ENCODE measurements around the gene SPPL2B.
A peak's percentile ranks its signal among the peaks of the same experiment; 100 is the strongest.
"Not testable (repeated sequence)": the region's sequence is repeated elsewhere in the genome, so short reads cannot be mapped to it uniquely, and the experiment has no call there.

Gene SPPL2B, protein sequence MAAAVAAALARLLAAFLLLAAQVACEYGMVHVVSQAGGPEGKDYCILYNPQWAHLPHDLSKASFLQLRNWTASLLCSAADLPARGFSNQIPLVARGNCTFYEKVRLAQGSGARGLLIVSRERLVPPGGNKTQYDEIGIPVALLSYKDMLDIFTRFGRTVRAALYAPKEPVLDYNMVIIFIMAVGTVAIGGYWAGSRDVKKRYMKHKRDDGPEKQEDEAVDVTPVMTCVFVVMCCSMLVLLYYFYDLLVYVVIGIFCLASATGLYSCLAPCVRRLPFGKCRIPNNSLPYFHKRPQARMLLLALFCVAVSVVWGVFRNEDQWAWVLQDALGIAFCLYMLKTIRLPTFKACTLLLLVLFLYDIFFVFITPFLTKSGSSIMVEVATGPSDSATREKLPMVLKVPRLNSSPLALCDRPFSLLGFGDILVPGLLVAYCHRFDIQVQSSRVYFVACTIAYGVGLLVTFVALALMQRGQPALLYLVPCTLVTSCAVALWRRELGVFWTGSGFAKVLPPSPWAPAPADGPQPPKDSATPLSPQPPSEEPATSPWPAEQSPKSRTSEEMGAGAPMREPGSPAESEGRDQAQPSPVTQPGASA

DNA sequence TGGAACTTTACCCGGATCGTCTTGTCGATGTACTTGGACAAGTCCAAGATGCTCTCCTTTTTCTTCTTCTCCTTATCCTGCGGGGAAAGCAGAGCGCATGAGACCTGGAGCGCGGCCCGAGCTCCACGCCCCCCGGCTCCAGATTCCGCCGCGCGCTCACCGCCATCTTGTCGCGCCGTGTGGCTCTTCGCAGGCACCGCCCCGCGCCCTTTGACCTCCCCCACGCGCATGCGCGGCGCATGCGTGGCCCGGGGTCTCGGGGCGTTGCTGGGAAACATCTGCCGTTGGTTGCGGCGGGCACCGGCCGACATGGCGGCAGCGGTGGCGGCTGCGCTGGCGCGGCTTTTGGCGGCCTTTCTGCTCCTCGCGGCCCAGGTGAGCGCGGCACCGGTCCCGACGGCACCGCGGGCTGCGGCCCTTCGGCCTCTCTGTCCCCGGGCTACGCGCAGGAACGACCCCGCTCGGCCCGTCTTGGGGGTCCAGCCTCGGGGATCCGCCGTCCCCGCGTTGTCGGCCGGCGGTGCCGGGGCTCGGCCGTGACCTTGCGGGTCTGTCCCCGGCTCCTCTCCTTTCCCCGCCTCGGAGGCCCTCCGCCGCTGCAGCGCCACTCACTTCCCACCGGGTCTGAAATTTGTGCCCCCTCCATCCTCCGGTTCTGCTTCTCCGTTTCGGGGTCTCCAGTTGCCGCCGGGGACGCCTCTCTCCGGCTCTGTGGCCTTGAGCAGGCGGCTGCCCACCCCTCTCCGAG, at the start of gene SPPL2B, which contains the start of gene LSM7:
TSS of gene SPPL2B (plus strand) at position 284 of the 748 bp plus-strand sequence. CDS start at position 310, 26 bp downstream.
TSS of gene LSM7 (minus strand) at position 186 of the 748 bp plus-strand sequence. CDS start at position 166, 20 bp downstream.
- CTCF ChIA-PET = no interaction called here
- peak; percentile 98 for DNase-seq (ENCODE audit: low spot score)
- POLR2A ChIA-PET (ENCODE audit: low non-redundant PET) = interaction anchor here (0.7 to 0.8 kb wide), 2 partner anchors 10 to 99 kb away, joined by 3 to 4 read pairs; partner anchors contain the start of gene TIMM13

DNA sequence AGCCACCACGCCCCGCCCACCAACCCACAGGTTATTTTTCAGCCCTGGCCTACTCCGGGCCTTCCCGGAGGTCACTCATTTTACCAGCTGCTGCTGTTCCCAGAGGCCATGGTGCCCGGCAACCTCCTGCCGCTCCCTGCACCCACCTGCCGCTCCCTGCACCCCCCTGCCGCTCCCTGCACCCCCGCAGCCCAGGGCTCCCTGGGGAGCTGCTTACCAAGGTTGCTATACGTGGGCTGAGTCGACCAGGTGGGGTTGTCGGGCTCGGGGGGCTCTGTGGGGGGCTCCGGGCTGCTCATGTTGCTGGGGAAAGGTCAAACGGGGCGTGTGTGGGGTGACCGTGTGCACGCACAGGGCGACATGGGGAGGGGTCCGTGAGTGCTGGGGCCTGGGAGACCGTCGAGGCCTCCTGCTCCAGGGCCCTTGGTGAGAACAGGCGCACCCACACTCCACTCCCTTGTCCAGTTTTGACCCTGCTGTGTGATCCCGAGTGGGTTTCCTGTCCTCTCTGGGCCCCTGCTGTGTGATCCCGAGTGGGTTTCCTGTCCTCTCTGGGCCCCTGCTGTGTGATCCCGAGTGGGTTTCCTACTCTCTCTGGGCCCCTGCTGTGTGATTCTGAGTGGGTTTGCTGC, 47.7 kb upstream of the SPPL2B start:
- TF ChIP-seq, protein P1, sequence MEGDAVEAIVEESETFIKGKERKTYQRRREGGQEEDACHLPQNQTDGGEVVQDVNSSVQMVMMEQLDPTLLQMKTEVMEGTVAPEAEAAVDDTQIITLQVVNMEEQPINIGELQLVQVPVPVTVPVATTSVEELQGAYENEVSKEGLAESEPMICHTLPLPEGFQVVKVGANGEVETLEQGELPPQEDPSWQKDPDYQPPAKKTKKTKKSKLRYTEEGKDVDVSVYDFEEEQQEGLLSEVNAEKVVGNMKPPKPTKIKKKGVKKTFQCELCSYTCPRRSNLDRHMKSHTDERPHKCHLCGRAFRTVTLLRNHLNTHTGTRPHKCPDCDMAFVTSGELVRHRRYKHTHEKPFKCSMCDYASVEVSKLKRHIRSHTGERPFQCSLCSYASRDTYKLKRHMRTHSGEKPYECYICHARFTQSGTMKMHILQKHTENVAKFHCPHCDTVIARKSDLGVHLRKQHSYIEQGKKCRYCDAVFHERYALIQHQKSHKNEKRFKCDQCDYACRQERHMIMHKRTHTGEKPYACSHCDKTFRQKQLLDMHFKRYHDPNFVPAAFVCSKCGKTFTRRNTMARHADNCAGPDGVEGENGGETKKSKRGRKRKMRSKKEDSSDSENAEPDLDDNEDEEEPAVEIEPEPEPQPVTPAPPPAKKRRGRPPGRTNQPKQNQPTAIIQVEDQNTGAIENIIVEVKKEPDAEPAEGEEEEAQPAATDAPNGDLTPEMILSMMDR (conservative IDR thresholded peaks at IDR 0.05; ENCODE audit: low read depth) = no peak
- POLR2A ChIA-PET (ENCODE audit: low non-redundant PET) = no interaction called here
- no peak overlapping the region for H3K27ac ChIP-seq
- CTCF ChIA-PET = no interaction called here
- no peak for DNase-seq (ENCODE audit: low spot score)

More for the DNA sequence above, at the start of gene SPPL2B, which contains the start of gene LSM7:
- H3K27ac ChIP-seq = peak within 1 kb of the TSS; percentile 84
- TF ChIP-seq, protein P1 (conservative IDR thresholded peaks at IDR 0.05; ENCODE audit: low read depth) = no peak

DNA sequence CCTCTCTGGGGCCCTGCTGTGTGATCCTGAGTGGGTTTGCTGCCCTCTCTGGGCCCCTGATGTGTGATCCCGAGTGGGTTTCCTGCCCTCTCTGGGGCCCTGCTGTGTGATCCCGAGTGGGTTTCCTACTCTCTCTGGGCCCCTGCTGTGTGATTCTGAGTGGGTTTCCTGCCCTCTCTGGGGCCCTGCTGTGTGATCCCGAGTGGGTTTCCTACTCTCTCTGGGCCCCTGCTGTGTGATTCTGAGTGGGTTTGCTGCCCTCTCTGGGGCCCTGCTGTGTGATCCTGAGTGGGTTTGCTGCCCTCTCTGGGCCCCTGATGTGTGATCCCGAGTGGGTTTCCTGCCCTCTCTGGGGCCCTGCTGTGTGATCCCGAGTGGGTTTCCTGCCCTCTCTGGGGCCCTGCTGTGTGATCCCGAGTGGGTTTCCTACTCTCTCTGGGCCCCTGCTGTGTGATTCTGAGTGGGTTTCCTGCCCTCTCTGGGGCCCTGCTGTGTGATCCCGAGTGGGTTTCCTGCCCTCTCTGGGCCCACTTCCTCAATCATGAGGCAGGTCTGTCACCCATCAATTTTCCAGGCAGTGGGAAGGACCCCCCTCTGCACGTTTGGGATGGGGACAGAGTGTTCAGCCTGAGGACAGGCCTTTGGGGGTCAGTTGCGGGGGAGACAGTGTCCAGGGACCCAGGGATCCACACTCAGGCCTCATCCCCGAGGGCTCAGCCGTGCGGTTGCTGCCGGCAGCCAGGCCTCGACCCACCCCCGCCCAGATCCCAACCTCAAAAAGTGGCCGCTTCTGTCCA, 47.0 kb upstream of the SPPL2B start:
- CTCF ChIA-PET; POLR2A ChIA-PET (ENCODE audit: low non-redundant PET); DNase-seq (ENCODE audit: low spot score); H3K27ac ChIP-seq: not testable (repeated sequence)

DNA sequence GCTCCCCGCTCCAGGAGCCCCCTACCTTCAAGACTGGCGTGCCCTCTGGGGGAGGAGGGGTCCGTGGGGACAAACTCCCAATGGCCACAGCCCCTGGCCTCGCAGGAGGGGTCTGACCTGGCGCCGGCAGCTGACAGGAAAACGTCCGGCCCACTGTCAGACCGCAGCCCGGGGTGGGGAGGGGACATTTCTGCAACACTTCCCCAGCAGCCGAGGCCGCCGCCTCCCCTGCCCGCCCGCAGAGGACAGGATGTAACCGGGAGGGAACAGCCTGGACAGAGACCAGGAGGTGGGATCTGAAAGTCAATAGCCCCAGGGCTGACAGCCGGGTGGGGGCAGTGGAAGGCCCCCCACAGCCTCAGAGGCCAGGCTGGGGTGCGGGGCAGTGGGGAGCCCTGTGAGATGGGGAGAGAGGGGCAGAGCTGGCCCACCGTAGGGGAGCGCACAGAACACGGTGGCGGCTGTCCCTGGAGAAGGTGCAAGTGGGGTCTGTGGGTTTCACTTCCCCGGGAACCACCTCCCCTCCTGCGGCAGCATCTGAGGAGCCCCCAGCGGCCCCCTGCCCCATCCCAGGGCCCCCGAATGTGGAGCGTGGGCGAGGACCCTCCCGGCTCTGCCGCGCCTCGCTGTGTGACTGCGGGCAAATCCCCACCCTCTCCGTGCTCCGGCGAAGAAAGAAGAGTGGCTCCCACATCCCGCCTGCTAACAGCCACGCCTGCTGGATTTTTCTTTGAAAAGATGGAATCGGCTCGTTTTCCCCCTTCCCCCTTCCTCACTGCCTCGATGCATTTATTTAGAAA, 46.2 kb upstream of the SPPL2B start, which contains the start of gene PEAK3:
TSS of gene PEAK3 (minus strand) at position 114 of the 800 bp plus-strand sequence. CDS start 1,244 bp downstream, outside the sequence.
- ChIA-PET POLR2A (ENCODE audit: low non-redundant PET) (interaction anchor here (0.6 kb wide), 1 partner anchor 12 kb away, joined by 3 read pairs; no protein-coding TSS in a partner anchor), CTCF (no interaction called here)
- TF ChIP-seq, protein P1 (conservative IDR thresholded peaks at IDR 0.05; ENCODE audit: low read depth) = no peak
- DNase-seq (ENCODE audit: low spot score) = no peak
- H3K27ac ChIP-seq = no peak within 1 kb of the TSS

DNA sequence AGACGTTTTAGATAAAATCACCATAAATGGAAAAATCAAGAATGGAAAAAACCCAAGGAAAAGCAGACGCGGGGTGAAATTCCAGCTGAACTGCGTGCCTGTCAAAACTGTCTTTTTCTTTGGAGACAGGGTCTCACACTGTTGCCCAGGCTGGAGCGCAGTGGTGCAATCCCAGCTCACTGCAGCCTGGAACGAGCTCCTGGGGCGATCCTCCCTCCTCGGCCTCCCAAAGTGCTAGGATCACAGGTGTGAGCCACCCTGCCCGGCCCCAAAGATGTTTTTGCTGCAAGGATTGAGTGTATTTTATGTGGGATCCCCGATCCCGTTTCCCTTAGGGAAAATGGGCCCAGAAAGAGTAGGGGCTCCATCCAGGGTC, 45.6 kb upstream of the SPPL2B start:
- ChIA-PET POLR2A (ENCODE audit: low non-redundant PET) (interaction anchor here (0.6 kb wide), 1 partner anchor 11 kb away, joined by 3 read pairs; no protein-coding TSS in a partner anchor), CTCF (no interaction called here)
- no peak for DNase-seq (ENCODE audit: low spot score)
- TF ChIP-seq, protein P1 (conservative IDR thresholded peaks at IDR 0.05; ENCODE audit: low read depth) = no peak
- no peak overlapping the region for H3K27ac ChIP-seq

Data from RWPE1 (cell line).